ENCODE results near the gene PPM1L.

Gene PPM1L

GRCh38 chr3:160774172-160774571 lies 18.1 kb downstream of the PPM1L start:
- in situ Hi-C loops (cut with MboI; ENCODE audit: low sequenced_read_pairs): no loop called here
- no peaks in the 10 kb centered on the region for H3K4me1 ChIP-seq
- no peaks in the 10 kb centered on the region for H3K27me3 ChIP-seq (ENCODE audit: low read depth)
- DNase-seq (ENCODE audit: low spot score in 2 of 2): no peak
- no peaks in the 10 kb centered on the region for H3K36me3 ChIP-seq (replicated peaks)
- H3K4me3 ChIP-seq: no peak overlapping the region
- no peaks in the 10 kb centered on the region for H3K9me3 ChIP-seq

GRCh38 chr3:160778480-160778879 lies 22.4 kb downstream of the PPM1L start:
- Histone ChIP-seq H3K36me3 (replicated peaks) (no peaks in the 10 kb centered on the region), H3K4me3 (no peak overlapping the region), H3K27me3 (ENCODE audit: low read depth) (no peaks in the 10 kb centered on the region), H3K4me1 (no peaks in the 10 kb centered on the region), H3K9me3 (no peaks in the 10 kb centered on the region)
- DNase-seq (ENCODE audit: low spot score in 2 of 2): no peak
- in situ Hi-C loops (cut with MboI; ENCODE audit: low sequenced_read_pairs): no loop called here

- H3K36me3 ChIP-seq (replicated peaks): no peaks in the 10 kb centered on the region
- no peaks in the 10 kb centered on the region for H3K9me3 ChIP-seq
- in situ Hi-C loops (cut with MboI; ENCODE audit: low sequenced_read_pairs): no loop called here
- no peak for DNase-seq (ENCODE audit: low spot score in 2 of 2)
- H3K27me3 ChIP-seq (ENCODE audit: low read depth): no peaks in the 10 kb centered on the region
- H3K4me3 ChIP-seq: no peak overlapping the region
- no peaks in the 10 kb centered on the region for H3K4me1 ChIP-seq
These were observed 23.0 kb downstream of the PPM1L start for GRCh38 chr3:160779040-160779439.

- no peak for DNase-seq (ENCODE audit: low spot score in 2 of 2)
- H3K9me3 ChIP-seq: no peaks in the 10 kb centered on the region
- no peaks in the 10 kb centered on the region for H3K36me3 ChIP-seq (replicated peaks)
- H3K4me1 ChIP-seq: no peaks in the 10 kb centered on the region
- H3K4me3 ChIP-seq: no peak overlapping the region
- in situ Hi-C loops (cut with MboI; ENCODE audit: low sequenced_read_pairs): no loop called here
- H3K27me3 ChIP-seq (ENCODE audit: low read depth): no peaks in the 10 kb centered on the region
These were observed 24.2 kb downstream of the PPM1L start for GRCh38 chr3:160780245-160780644.

GRCh38 chr3:160781402-160781801 lies 25.4 kb downstream of the PPM1L start:
- H3K27me3 ChIP-seq (ENCODE audit: low read depth): no peaks in the 10 kb centered on the region
- no peaks in the 10 kb centered on the region for H3K9me3 ChIP-seq
- in situ Hi-C loops (cut with MboI; ENCODE audit: low sequenced_read_pairs): no loop called here
- DNase-seq (ENCODE audit: low spot score in 2 of 2): no peak
- H3K4me1 ChIP-seq: no peaks in the 10 kb centered on the region
- H3K36me3 ChIP-seq (replicated peaks): no peaks in the 10 kb centered on the region
- H3K4me3 ChIP-seq: no peak overlapping the region

- in situ Hi-C loops (cut with MboI; ENCODE audit: low sequenced_read_pairs): no loop called here
- Histone ChIP-seq H3K9me3 (no peaks in the 10 kb centered on the region), H3K36me3 (replicated peaks) (no peaks in the 10 kb centered on the region), H3K4me1 (no peaks in the 10 kb centered on the region), H3K4me3 (no peak overlapping the region), H3K27me3 (ENCODE audit: low read depth) (no peaks in the 10 kb centered on the region)
- DNase-seq (ENCODE audit: low spot score in 2 of 2): no peak
These were observed 25.8 kb downstream of the PPM1L start for GRCh38 chr3:160781863-160782262.

GRCh38 chr3:160784853-160785252 lies 28.8 kb downstream of the PPM1L start:
- in situ Hi-C loops (cut with MboI; ENCODE audit: low sequenced_read_pairs): no loop called here
- no peak for DNase-seq (ENCODE audit: low spot score in 2 of 2)
- Histone ChIP-seq H3K4me1 (no peaks in the 10 kb centered on the region), H3K36me3 (replicated peaks) (no peaks in the 10 kb centered on the region), H3K27me3 (ENCODE audit: low read depth) (no peaks in the 10 kb centered on the region), H3K4me3 (no peak overlapping the region), H3K9me3 (peaks cover 3% of the 10 kb centered on the region)

- no peak overlapping the region for H3K4me3 ChIP-seq
- DNase-seq (ENCODE audit: low spot score in 2 of 2): no peak
- in situ Hi-C loops (cut with MboI; ENCODE audit: low sequenced_read_pairs): no loop called here
- no peaks in the 10 kb centered on the region for H3K27me3 ChIP-seq (ENCODE audit: low read depth)
- H3K4me1 ChIP-seq: peaks cover 5% of the 10 kb centered on the region
- H3K36me3 ChIP-seq (replicated peaks): no peaks in the 10 kb centered on the region
- H3K9me3 ChIP-seq: peaks cover 3% of the 10 kb centered on the region
These were observed 34.7 kb downstream of the PPM1L start for GRCh38 chr3:160790726-160791125.

GRCh38 chr3:160792540-160792939 lies 36.5 kb downstream of the PPM1L start:
- Histone ChIP-seq H3K4me1 (peaks cover 5% of the 10 kb centered on the region), H3K27me3 (ENCODE audit: low read depth) (no peaks in the 10 kb centered on the region), H3K36me3 (replicated peaks) (no peaks in the 10 kb centered on the region), H3K9me3 (peaks cover 3% of the 10 kb centered on the region), H3K4me3 (no peak overlapping the region)
- in situ Hi-C loops (cut with MboI; ENCODE audit: low sequenced_read_pairs): no loop called here
- DNase-seq (ENCODE audit: low spot score in 2 of 2): no peak

GRCh38 chr3:160793722-160794252 lies 37.8 kb downstream of the PPM1L start:
- Histone ChIP-seq H3K36me3 (replicated peaks) (no peaks in the 10 kb centered on the region), H3K9me3 (no peaks in the 10 kb centered on the region; the same call in 1 of the 2 replicates), H3K4me1 (peaks cover 5% of the 10 kb centered on the region), H3K27me3 (ENCODE audit: low read depth) (no peaks in the 10 kb centered on the region), H3K4me3 (no peak overlapping the region)
- in situ Hi-C loops (cut with MboI; ENCODE audit: low sequenced_read_pairs): no loop called here
- peak; percentile 38 to 49 for DNase-seq (ENCODE audit: low spot score in 2 of 2)

- H3K4me1 ChIP-seq: peaks cover 5% of the 10 kb centered on the region
- H3K4me3 ChIP-seq: no peak overlapping the region
- no peaks in the 10 kb centered on the region; the same call in 1 of the 2 replicates for H3K9me3 ChIP-seq
- in situ Hi-C loops (cut with MboI; ENCODE audit: low sequenced_read_pairs): no loop called here
- no peaks in the 10 kb centered on the region for H3K36me3 ChIP-seq (replicated peaks)
- H3K27me3 ChIP-seq (ENCODE audit: low read depth): no peaks in the 10 kb centered on the region
- no peak for DNase-seq (ENCODE audit: low spot score in 2 of 2)
These were observed 40.2 kb downstream of the PPM1L start for GRCh38 chr3:160796089-160796812.

GRCh38 chr3:160796813-160797164 lies 40.8 kb downstream of the PPM1L start:
- in situ Hi-C loops (cut with MboI; ENCODE audit: low sequenced_read_pairs): no loop called here
- peaks cover 5% of the 10 kb centered on the region for H3K4me1 ChIP-seq
- no peaks in the 10 kb centered on the region; the same call in 1 of the 2 replicates for H3K9me3 ChIP-seq
- no peak for DNase-seq (ENCODE audit: low spot score in 2 of 2)
- H3K27me3 ChIP-seq (ENCODE audit: low read depth): no peaks in the 10 kb centered on the region
- H3K36me3 ChIP-seq (replicated peaks): no peaks in the 10 kb centered on the region
- H3K4me3 ChIP-seq: no peak overlapping the region

GRCh38 chr3:160797356-160797755 lies 41.3 kb downstream of the PPM1L start:
- H3K36me3 ChIP-seq (replicated peaks): no peaks in the 10 kb centered on the region
- no peaks in the 10 kb centered on the region for H3K27me3 ChIP-seq (ENCODE audit: low read depth)

GRCh38 chr3:160801386-160802118 lies 45.5 kb downstream of the PPM1L start:
- Histone ChIP-seq H3K27me3 (ENCODE audit: low read depth) (no peaks in the 10 kb centered on the region), H3K4me1 (no peaks in the 10 kb centered on the region; the same call in 1 of the 2 replicates), H3K9me3 (no peaks in the 10 kb centered on the region), H3K4me3 (no peak overlapping the region), H3K36me3 (replicated peaks) (no peaks in the 10 kb centered on the region)
- DNase-seq (ENCODE audit: low spot score in 2 of 2): no peak
- in situ Hi-C loops (cut with MboI; ENCODE audit: low sequenced_read_pairs): no loop called here

More at GRCh38 chr3:160797356-160797755, 41.3 kb downstream of the PPM1L start:
- in situ Hi-C loops (cut with MboI; ENCODE audit: low sequenced_read_pairs): no loop called here
- no peak for DNase-seq (ENCODE audit: low spot score in 2 of 2)
- Histone ChIP-seq H3K4me1 (peaks cover 5% of the 10 kb centered on the region), H3K4me3 (no peak overlapping the region), H3K9me3 (no peaks in the 10 kb centered on the region; the same call in 1 of the 2 replicates)
